Measurements from ENCODE around the gene MYL11.

MYL11 gene

GRCh38 chr16:30416624-30417528, 42.3 kb downstream of the MYL11 start:
- no peaks in the 10 kb centered on the region for H3K36me3 ChIP-seq
- peak overlapping the region; percentile 84 to 87 for H3K4me3 ChIP-seq (ENCODE audit: low read depth in 1 of 2, low read length in 1 of 2)
- peaks cover 15 to 18% of the 10 kb centered on the region in 2 experiments for H3K4me1 ChIP-seq (ENCODE audit: control insufficient read depth in 1 of 2, insufficient read depth in 1 of 2, low read depth in 1 of 2, low read length in 1 of 2)
- H3K9me3 ChIP-seq = no peaks in the 10 kb centered on the region
- no peak for TF ChIP-seq CTCF (IDR thresholded peaks at IDR 0.05)
- H3K27ac ChIP-seq = peak overlapping the region; percentile 75
- H3K27me3 ChIP-seq = no peaks in the 10 kb centered on the region

GRCh38 chr16:30417529-30418349, 43.1 kb downstream of the MYL11 start:
- no peaks in the 10 kb centered on the region for H3K27me3 ChIP-seq
- peak overlapping the region; percentile 75 for H3K27ac ChIP-seq
- H3K36me3 ChIP-seq = no peaks in the 10 kb centered on the region
- no peak for TF ChIP-seq CTCF (IDR thresholded peaks at IDR 0.05)
- H3K4me3 ChIP-seq (ENCODE audit: low read depth in 1 of 2, low read length in 1 of 2) = peak overlapping the region; percentile 84 to 87
- H3K4me1 ChIP-seq (ENCODE audit: control insufficient read depth in 1 of 2, insufficient read depth in 1 of 2, low read depth in 1 of 2, low read length in 1 of 2) = peaks cover 15 to 18% of the 10 kb centered on the region in 2 experiments
- H3K9me3 ChIP-seq = no peaks in the 10 kb centered on the region

GRCh38 chr16:30418350-30419181, 44.0 kb downstream of the MYL11 start:
- Histone ChIP-seq H3K36me3 (no peaks in the 10 kb centered on the region), H3K4me1 (ENCODE audit: control insufficient read depth in 1 of 2, insufficient read depth in 1 of 2, low read depth in 1 of 2, low read length in 1 of 2) (peaks cover 15 to 18% of the 10 kb centered on the region in 2 experiments), H3K27ac (peak overlapping the region; percentile 75), H3K9me3 (no peaks in the 10 kb centered on the region), H3K27me3 (no peaks in the 10 kb centered on the region), H3K4me3 (ENCODE audit: low read depth in 1 of 2, low read length in 1 of 2) (peak overlapping the region; percentile 84 to 87)
- no peak for TF ChIP-seq CTCF (IDR thresholded peaks at IDR 0.05)

GRCh38 chr16:30421010-30421409, 46.4 kb downstream of the MYL11 start:
- peaks cover 15 to 18% of the 10 kb centered on the region in 2 experiments for H3K4me1 ChIP-seq (ENCODE audit: control insufficient read depth in 1 of 2, insufficient read depth in 1 of 2, low read depth in 1 of 2, low read length in 1 of 2)
- H3K9me3 ChIP-seq = no peaks in the 10 kb centered on the region
- TF ChIP-seq CTCF (IDR thresholded peaks at IDR 0.05) = no peak
- H3K36me3 ChIP-seq = peaks cover 6% of the 10 kb centered on the region
- no peaks in the 10 kb centered on the region for H3K27me3 ChIP-seq
- no peak overlapping the region for H3K4me3 ChIP-seq (ENCODE audit: low read depth in 1 of 2, low read length in 1 of 2)
- no peak overlapping the region for H3K27ac ChIP-seq
